Chondrocyte (in vitro differentiated cells): ENCODE results near the gene MADCAM1. TPM values are rescaled to one million over a fixed set of nuclear protein-coding genes. Genes with fewer than 3 reads are reported as not detected.

ENCODE experiments used
- DNase-seq: peaks from one replicate; pipeline ENCODE4 v3.0.0; 2021; ENCODE audit warnings: mixed read lengths, low spot score
- H3K27ac Mint-ChIP-seq: one replicate; pipeline ENCODE4 v1.8.0; 2021; ENCODE audit warnings: mild to moderate bottlenecking, moderate library complexity, mixed read lengths; ENCODE audit not compliant: unreplicated experiment
- H3K27me3 Mint-ChIP-seq: 2 replicates; pipeline ENCODE4 v1.8.0; 2021; ENCODE audit warnings: low read depth, mixed read lengths
- H3K36me3 Mint-ChIP-seq: 2 replicates; pipeline ENCODE4 v1.8.0; 2021; ENCODE audit warnings: low read depth, mixed read lengths
- H3K4me1 Mint-ChIP-seq: 2 replicates; pipeline ENCODE4 v1.8.0; 2021; ENCODE audit warnings: low read depth, mild to moderate bottlenecking, mixed read lengths
- H3K4me3 Mint-ChIP-seq: one replicate; pipeline ENCODE4 v1.8.0; 2021; ENCODE audit warnings: mild to moderate bottlenecking, moderate library complexity, mixed read lengths; ENCODE audit not compliant: unreplicated experiment
- H3K9me3 Mint-ChIP-seq: 2 replicates; pipeline ENCODE4 v1.8.0; 2021; ENCODE audit warnings: low read depth, mixed read lengths
- CTCF ChIP-seq: fragments of 200-600 bp; sonication (generic); IDR thresholded peaks from 2 replicates; pipeline ENCODE4 v1.5.0; 2021; ENCODE audit warnings: antibody characterized with exemption, mild to moderate bottlenecking, moderate library complexity
- total RNA-seq: library from RNA; stranded (reverse); gene quantifications from 3 replicates; pipeline ENCODE4 v1.2.1, GENCODE V29; 2021

Gene MADCAM1
- total RNA-seq, 1 donor from 2014 or later, result 0.62 TPM

- no peak overlapping the region for H3K27ac Mint-ChIP-seq
- TF ChIP-seq CTCF, result no peak
Observed at GRCh38 chr19:522726-523125, 26.4 kb downstream of the MADCAM1 start.

GRCh38 chr19:524062-524674, 27.9 kb downstream of the MADCAM1 start:
- Mint-ChIP-seq H3K27me3 (no peaks in the 10 kb centered on the region), H3K9me3 (no peaks in the 10 kb centered on the region), H3K4me3 (peak overlapping the region; percentile 51), H3K4me1 (peaks cover 9% of the 10 kb centered on the region), H3K36me3 (no peaks in the 10 kb centered on the region), H3K27ac (peak overlapping the region; percentile 51)
- DNase-seq, result peak; percentile 82
- no peak for TF ChIP-seq CTCF

More at GRCh38 chr19:522726-523125, 26.4 kb downstream of the MADCAM1 start:
- Mint-ChIP-seq H3K4me1 (peaks cover 9% of the 10 kb centered on the region), H3K36me3 (no peaks in the 10 kb centered on the region), H3K4me3 (no peak overlapping the region), H3K27me3 (no peaks in the 10 kb centered on the region), H3K9me3 (no peaks in the 10 kb centered on the region)
- no peak for DNase-seq

- no peaks in the 10 kb centered on the region for H3K27me3 Mint-ChIP-seq
- peak; percentile 93 for DNase-seq
- no peak overlapping the region for H3K4me3 Mint-ChIP-seq
- peaks cover 9% of the 10 kb centered on the region for H3K4me1 Mint-ChIP-seq
- H3K9me3 Mint-ChIP-seq, result no peaks in the 10 kb centered on the region
- TF ChIP-seq CTCF, result no peak
- H3K27ac Mint-ChIP-seq, result no peak overlapping the region
- no peaks in the 10 kb centered on the region for H3K36me3 Mint-ChIP-seq
Observed at GRCh38 chr19:525029-525428, 28.7 kb downstream of the MADCAM1 start.

GRCh38 chr19:525857-526419, 29.7 kb downstream of the MADCAM1 start:
- Mint-ChIP-seq H3K4me3 (no peak overlapping the region), H3K27ac (no peak overlapping the region), H3K9me3 (no peaks in the 10 kb centered on the region), H3K27me3 (no peaks in the 10 kb centered on the region), H3K36me3 (no peaks in the 10 kb centered on the region), H3K4me1 (peaks cover 9% of the 10 kb centered on the region)
- TF ChIP-seq CTCF, result no peak
- DNase-seq, result no peak

- Mint-ChIP-seq H3K4me3 (peak overlapping the region; percentile 70), H3K27ac (peak overlapping the region; percentile 65), H3K27me3 (no peaks in the 10 kb centered on the region), H3K36me3 (no peaks in the 10 kb centered on the region), H3K4me1 (peaks cover 20% of the 10 kb centered on the region), H3K9me3 (no peaks in the 10 kb centered on the region)
- peak; percentile 86 for DNase-seq
- no peak for TF ChIP-seq CTCF
Observed at GRCh38 chr19:530134-531008, 34.1 kb downstream of the MADCAM1 start.
